GM12874 (cell line): ENCODE results near the gene PPP1R9B.

Source experiments
- TF ChIP-seq, protein P1 (sequence below): IDR thresholded peaks from 2 replicates; pipeline ENCODE4 v1.5.1; 2011; ENCODE audit warnings: low read depth, mild to moderate bottlenecking, control low read depth, low read length, moderate library complexity; ENCODE audit not compliant: insufficient read depth

PPP1R9B gene

DNA sequence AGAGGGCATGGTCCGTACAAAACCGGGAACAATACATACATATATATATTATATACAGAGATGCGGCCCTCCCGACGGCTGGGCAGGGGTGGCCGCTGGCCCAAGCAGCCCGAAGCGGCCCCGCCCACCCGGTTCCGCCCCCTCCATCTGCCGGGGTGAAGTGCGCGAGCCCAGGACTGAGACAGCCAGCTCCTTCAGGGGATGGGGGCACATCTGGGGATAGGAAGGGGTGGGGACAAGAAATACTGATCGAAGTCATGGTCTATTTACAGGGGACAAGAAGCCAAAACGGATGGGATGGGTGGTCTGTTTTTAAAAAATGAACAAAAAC, 16.7 kb downstream of the PPP1R9B start:
- TF ChIP-seq, protein P1, sequence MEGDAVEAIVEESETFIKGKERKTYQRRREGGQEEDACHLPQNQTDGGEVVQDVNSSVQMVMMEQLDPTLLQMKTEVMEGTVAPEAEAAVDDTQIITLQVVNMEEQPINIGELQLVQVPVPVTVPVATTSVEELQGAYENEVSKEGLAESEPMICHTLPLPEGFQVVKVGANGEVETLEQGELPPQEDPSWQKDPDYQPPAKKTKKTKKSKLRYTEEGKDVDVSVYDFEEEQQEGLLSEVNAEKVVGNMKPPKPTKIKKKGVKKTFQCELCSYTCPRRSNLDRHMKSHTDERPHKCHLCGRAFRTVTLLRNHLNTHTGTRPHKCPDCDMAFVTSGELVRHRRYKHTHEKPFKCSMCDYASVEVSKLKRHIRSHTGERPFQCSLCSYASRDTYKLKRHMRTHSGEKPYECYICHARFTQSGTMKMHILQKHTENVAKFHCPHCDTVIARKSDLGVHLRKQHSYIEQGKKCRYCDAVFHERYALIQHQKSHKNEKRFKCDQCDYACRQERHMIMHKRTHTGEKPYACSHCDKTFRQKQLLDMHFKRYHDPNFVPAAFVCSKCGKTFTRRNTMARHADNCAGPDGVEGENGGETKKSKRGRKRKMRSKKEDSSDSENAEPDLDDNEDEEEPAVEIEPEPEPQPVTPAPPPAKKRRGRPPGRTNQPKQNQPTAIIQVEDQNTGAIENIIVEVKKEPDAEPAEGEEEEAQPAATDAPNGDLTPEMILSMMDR: no peak

DNA sequence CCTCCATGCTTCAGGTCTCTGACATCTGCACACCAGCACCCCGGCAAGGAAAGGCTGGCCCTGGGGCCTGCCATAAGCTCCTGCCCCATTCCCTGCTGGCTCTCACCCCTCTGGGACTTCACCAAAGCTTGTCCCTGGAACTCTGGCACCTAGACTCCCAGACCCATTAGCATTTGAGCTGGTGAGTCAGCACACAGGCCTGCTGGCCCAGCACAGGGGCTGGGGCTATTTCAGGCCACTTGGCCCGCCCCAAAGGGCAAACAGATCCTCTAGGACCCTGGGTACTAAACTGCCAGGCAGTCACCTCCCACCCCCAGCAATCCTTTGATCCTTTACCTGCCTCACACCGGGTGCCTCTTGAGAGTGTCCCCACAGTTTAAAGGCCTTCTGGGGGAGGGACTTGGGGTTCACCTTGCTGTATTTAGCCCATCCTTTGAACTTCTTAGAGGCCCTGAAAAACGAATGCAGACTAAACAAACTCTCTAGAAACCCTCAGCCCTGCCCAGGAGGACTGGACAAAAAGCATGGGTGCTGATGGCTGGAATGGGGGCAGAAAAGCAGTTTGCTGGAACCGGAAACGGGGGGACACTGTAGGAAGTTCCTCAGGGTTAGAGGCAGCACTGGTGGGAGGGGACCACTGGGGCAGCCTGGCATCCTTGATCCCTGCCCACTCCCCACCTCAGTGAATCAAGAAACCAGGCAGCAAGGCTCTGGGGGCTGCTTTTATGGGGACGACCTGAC, 17.3 kb downstream of the PPP1R9B start:
- TF ChIP-seq, protein P1: no peak

DNA sequence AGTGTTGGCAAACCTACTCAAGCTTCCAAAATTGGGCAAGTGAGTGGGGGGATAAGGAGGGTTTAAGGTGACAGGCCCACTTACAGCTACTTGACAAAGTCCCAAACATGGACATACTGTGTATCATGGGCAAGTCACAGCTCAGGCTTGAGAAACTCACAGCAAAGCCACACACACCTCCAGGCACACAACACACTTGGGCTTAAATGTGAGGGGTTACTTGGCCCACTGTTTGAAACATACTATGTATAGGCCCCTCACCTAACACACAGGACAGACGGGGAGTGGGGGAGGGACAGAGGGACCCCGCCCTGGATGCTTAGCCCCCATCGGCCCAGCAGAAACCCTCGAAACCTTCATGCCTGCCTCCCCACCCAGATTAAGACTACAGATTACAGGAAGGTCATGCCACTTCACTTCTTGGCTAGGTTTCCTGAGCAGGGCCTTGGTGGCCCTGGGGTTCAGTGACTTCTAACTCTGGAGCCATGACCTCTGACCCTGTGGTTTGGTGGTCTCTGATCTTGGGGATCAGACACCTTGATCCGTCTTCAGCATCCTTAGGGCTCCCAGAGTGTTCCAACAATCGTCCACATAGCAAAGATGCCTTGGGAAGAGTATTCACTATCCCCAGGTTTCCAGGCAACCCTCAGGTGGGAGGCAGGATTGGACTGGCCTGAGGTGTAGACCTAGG, 18.2 kb downstream of the PPP1R9B start:
- TF ChIP-seq, protein P1: no peak

DNA sequence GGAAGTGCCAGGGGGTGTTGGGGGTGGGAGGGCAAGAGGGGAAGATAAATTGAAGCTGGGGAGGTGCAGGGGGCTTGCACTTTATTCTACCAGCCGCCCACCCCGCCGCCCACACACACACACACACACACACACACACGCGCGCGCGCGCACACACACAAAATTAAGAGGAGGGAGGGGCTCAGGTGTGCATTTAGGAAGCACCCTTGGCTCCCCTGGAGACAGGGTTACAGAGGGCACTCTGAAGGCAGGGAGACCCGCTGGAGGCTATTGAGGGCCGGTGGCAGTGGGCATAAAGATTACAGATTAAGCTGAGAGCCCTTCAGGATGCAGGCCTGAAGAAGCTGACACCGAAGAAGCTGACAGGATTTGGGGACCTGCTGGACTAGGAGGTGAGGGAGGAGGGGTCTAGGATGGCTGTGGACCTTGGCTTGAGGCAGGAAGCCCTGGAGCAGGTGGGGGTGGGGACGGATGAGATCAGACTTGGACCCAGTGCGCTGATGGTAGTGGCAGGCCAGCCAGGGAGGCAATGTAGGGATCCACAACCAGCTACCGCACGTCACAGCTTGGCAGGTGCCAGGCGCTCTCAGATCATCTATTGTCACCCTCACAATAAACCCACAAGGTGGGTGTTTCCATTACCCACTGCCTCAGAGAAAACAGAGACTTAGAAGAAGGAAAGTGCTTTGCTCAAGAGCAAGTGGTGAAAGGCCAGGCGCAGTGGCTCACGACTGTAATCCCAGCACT, 19.7 kb downstream of the PPP1R9B start:
- TF ChIP-seq, protein P1: no peak

DNA sequence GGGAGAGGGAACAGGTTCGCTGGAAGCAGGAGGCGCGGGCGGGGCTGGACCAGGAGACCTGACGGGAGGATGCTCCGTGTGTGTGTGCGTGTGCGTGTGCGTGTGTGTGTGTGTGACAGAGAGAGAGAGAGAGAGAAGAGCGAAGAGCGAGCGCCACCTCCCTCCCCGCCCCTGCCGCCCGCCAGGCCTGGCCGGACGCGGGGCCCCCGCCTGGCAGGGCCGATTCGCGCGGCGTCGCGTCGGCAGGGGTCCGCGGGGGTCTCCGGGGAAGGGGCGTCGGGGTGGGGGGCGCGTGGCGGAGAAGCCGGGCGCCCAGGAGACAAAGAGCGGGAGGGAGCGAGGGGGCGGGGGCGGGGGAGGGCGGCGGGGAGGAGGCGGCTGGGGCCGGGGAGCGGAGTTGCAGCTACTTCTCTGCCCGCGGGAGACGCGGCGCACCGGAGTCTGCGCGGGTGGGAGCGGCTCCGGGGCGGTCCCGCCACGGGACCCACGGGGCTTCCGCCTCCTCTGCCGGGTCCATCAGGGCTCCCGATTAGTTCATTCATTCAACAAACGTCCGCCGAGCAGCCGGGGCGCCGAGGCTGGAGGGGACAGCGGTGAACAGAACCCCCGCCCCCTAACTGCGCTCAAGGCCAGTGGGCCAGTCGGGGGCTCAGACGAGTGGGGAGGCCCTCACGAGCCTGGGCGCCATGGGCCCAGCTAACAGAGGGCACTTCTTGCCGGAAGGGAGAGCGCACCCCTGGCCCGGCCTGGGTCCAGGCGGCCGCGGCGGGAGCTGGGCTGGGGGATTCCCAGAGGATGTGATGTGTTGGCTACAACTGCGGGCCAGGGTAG, 20.5 kb downstream of the PPP1R9B start, which contains the start of gene SAMD14:
SAMD14 (minus strand) TSS at position 433 of the 831 bp plus-strand sequence. CDS start 5,201 bp downstream, outside the sequence.
- TF ChIP-seq, protein P1: no peak

DNA sequence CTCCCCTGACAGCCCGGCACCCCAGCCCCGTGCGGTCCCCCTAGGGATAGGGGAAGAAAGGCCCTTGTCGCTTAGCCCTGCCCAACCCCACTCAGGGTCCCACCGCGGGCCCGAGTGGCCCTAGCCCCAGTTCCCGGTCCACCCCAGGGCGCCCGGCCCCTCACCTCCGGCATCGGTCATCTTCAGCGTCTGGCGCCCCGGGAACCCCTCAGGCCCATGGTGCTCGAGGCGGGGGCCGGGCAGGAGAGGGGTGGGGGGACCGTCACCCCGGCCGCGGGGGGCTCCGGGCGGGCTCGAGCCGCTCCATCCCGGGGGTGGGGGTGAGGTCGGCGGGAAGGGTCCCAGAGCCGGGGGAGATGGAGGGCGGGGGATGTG, 21.1 kb downstream of the PPP1R9B start:
- TF ChIP-seq, protein P1: no peak
